NT2/D1 (cell line): ENCODE results near the gene SLC12A5.

Experiments used
- YY1 ChIP-seq: IDR thresholded peaks from 2 replicates; pipeline ENCODE4 v1.6.1; 2011; ENCODE audit not compliant: insufficient read length, insufficient read depth
- ZNF274 ChIP-seq: IDR thresholded peaks from 2 replicates; pipeline ENCODE4 v1.6.1; 2011; ENCODE audit warnings: mild to moderate bottlenecking, low read depth, low read length

GRCh38 chr20:46030284-46031013 lies 1.4 kb downstream of the SLC12A5 start:
- TF ChIP-seq ZNF274 (no peak), YY1 (no peak)
